Smooth muscle cell of the brain vasculature (primary cell): ENCODE measurements around the gene PPP1R9B.

ENCODE experiments used
- DNase-seq: peaks from one replicate; pipeline ENCODE4 v3.0.0-alpha.2; 2012; ENCODE audit warnings: low read depth, low spot score

The PPP1R9B gene

GRCh38 chr17:50106393-50107131, 43.9 kb downstream of the PPP1R9B start:
- DNase-seq: no peak

DNA sequence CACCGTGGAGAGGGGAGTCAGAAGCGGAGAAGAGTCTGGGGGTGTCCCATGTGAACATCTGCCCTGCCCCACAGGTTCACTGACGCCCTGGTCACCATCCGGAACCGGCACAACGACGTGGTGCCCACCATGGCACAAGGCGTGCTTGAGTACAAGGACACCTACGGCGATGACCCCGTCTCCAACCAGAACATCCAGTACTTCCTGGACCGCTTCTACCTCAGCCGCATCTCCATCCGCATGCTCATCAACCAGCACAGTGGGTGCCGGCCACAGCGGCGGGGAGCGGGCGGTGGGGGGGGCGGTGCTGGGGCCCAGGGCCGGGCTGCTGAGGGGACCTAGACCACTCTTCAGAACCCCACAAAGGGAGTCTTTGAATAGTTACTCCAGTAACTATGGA, 44.7 kb downstream of the PPP1R9B start:
- DNase-seq: no peak

GRCh38 chr17:50103941-50104340, 46.5 kb downstream of the PPP1R9B start:
- no peak for DNase-seq

- no peak for DNase-seq
Observed at GRCh38 chr17:50103252-50103651, 47.2 kb downstream of the PPP1R9B start.

GRCh38 chr17:50102164-50102991, 48.1 kb downstream of the PPP1R9B start:
- DNase-seq: no peak

GRCh38 chr17:50101346-50102163, 48.9 kb downstream of the PPP1R9B start:
- DNase-seq: no peak

GRCh38 chr17:50100921-50101345, 49.5 kb downstream of the PPP1R9B start:
- no peak for DNase-seq

- no peak for DNase-seq
Observed at GRCh38 chr17:50100480-50100883, 50.0 kb downstream of the PPP1R9B start.

GRCh38 chr17:50099003-50099402, 51.5 kb downstream of the PPP1R9B start:
- no peak for DNase-seq

DNA sequence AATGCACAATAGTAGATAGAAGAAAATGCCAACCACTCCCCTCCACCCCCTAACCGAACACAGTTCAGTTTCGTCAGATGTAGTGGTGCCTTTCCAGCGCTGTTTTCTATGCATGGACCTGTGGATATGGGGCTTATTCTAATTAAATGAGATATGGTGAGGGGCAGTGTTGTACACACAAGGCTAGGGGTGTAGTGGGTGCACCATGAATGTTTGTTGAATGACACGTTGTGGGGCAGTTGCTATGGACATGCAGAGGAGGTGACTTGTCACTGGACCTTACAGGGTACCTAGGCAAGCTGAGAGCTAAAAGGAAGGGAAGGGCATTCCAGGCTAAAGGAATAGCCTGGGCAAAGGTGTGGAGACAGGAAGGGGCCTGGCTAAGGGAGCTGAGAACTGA, 51.9 kb downstream of the PPP1R9B start:
- no peak for DNase-seq

DNA sequence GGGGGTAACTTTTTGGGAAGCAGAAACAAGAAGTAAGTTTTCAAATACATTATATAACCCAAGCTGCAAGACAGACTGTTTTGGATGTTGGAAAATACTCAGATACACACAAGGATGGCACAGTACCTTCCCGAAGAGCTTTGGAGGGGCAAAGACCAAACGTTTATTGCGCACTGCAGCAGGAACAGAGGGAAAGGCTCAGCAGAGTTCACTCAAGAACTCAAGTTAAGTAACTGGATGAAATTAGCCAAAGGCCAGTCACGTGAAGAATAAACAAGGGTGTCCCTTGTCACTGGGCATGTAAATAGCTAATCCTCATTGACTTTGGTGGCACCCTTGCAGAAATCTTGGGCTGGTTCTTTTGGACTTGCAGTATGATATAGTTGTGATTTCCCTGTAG, 52.6 kb downstream of the PPP1R9B start:
- no peak for DNase-seq

DNA sequence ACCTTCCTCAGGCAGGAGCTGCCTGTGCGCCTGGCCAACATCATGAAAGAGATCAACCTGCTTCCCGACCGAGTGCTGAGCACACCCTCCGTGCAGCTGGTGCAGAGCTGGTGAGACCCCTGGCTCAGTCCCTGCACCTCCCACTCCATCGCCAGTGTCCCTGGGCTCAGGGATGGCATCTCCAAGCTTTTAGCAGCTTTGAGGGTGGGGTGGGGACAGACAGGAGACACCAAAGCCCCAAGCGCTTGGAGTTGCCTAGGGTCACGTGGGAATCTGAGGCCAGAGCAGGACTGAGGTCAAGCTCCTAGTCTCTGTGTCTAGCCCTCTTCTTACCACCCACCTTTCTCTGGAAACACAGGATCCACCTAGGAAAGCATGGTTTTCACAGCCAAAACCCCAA, 53.0 kb downstream of the PPP1R9B start:
- no peak for DNase-seq

DNA sequence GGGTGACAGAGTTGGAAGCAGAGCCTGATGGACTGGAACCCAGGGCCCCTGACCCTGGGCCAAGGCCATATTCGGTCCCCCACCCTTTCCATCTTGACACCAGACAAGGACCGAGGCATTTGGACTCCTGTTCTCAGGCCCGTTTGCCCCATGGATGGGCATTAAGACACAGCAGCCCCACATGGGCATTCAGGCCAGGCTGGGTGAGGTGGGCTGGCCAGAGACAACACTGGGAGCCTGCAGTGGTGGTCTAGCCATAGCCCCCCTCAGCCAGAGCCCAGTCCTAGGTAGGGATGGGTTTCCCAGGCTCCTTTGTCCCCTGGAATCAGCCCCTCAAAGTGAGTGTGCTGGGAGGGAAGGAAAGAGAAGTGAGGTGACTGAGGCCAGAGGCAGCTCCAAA, 53.7 kb downstream of the PPP1R9B start:
- DNase-seq: no peak

DNA sequence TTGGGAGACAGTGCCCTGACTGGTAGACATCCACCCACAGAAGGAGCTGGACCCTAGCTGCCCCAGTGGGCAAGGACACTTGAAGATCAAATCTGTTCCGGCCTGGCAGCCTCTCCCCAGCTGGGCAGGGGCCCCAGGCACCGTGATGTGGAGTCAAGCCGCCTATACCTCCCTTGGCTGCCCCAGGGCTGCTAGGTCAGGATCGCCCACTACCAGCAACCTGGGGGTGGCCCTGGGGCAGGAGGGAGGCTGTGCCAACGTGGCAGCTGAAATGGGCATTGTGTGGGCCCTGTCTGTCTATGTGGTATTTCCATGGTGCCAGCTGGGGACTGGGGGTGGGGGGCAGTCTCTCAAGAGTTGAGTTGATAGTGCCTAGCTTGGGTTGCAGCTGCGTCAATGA, 54.4 kb downstream of the PPP1R9B start:
- DNase-seq: no peak

DNA sequence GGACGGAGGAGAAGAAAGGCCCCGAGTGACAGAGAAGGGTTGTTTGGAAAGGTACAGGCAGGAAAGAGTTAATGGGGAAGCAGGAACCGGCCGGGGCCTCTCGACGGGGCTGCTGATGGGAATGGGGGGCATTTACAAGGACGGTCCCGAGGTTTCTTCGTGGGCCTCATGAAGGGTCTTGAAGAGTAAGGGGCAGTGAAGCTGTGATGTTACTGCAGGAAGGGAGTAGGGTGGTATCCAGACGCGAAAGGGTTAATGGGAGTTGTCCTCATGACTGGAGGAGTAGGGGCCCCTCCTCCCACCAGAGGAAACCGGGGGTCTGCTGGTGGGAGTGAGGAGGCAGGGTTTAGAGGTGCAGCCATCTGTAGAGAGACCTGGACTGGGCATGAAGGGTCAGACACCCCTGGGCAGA, 54.8 kb downstream of the PPP1R9B start:
- no peak for DNase-seq

DNA sequence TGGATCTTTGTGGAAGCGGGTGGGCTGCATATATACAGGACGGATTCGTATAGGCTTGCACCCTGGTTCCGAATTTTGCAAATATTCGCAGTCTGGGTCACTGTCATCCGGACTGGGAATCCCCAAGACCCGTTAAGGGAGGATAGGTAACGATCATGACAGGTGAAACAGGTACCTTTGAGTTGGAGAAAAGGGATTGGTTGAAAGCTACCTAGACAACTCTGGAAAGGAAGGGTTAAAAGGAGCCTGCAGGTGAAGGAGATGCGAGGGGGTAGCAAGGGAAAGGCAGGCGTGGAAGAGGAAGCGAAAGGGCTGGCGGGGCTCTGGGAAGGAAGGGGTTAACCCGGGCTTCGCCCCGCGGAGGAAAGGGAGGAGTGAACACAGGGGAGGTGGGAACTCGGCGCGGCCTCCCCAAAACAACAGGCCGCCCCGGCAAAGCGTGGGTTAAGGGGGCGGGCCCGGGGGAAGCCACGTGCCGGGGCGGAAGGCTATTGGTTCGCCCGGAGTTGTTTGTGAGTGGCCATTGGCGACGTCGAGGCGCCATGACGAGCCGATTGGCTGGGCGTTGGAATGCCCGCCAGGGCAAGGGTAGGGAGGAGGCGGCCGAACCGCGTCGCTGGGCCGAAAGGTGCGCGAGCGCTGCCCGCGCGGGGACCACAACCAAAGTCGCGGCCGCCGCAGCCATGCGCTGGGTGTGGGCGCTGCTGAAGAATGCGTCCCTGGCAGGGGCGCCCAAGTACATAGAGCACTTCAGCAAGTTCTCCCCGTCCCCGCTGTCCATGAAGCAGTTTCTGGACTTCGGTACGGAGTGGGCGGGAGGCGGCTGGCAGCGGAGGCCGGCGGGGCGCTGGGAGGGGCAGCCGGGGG, 55.5 kb downstream of the PPP1R9B start, which contains the start of gene PDK2:
Gene PDK2 (plus strand): TSS at position 599 of the 867 bp plus-strand sequence. CDS start 85 bp downstream, at position 684.
- DNase-seq: peak; percentile 90

- DNase-seq: peak; percentile 85
Observed at GRCh38 chr17:50094243-50094752, 56.2 kb downstream of the PPP1R9B start.

- DNase-seq: no peak
Observed at GRCh38 chr17:50093807-50094206, 56.7 kb downstream of the PPP1R9B start.

- DNase-seq: no peak
Observed at GRCh38 chr17:50093246-50093645, 57.2 kb downstream of the PPP1R9B start.

- no peak for DNase-seq
Observed at GRCh38 chr17:50091918-50092285, 58.6 kb downstream of the PPP1R9B start.
